ENCODE data around the gene ZNF354C. TPM values are rescaled to one million over a fixed set of nuclear protein-coding genes. Genes with fewer than 3 reads are reported as not detected.

ZNF354C gene
- total RNA-seq, 1 donor from 2014 or later: 6.0 TPM

DNA sequence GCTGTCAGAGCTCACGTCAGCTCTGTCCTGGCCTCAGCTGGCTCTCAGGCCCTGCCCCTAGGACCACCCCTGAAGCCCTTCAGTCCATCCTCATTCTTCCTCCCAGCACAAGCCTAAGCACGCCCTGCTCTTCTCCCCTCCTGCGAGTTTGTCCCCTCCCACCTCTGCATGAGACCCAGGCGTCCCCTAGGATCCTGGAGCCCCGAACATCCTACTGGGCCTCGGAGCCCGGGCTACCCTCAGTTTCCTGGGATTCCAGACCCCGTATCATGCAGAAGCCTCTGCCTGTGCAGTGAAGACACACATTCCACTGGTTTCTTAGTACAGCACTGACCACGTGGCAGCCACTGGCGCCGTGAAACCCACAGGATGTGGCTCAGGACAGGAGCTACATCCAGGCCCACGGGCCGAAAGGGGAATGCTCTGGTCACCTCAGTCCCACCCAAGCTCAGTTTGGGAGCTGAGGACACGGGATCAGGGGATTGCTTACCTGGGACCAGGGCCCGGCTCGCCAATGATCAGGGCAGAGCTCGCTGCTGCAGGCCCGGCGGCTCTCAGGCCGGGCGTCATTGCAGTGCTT is 64.2 kb downstream of the ZNF354C start:
- Mint-ChIP-seq H3K4me3 (ENCODE audit: unreplicated experiment) (no peak overlapping the region), H3K27me3 (ENCODE audit: unreplicated experiment) (peaks cover 12% of the 10 kb centered on the region), H3K27ac (ENCODE audit: unreplicated experiment) (no peak overlapping the region), H3K36me3 (ENCODE audit: low read depth, unreplicated experiment) (peaks cover 15% of the 10 kb centered on the region), H3K9me3 (ENCODE audit: unreplicated experiment) (peaks cover 7% of the 10 kb centered on the region), H3K4me1 (ENCODE audit: unreplicated experiment) (no peaks in the 10 kb centered on the region)
- TF ChIP-seq, protein P1, sequence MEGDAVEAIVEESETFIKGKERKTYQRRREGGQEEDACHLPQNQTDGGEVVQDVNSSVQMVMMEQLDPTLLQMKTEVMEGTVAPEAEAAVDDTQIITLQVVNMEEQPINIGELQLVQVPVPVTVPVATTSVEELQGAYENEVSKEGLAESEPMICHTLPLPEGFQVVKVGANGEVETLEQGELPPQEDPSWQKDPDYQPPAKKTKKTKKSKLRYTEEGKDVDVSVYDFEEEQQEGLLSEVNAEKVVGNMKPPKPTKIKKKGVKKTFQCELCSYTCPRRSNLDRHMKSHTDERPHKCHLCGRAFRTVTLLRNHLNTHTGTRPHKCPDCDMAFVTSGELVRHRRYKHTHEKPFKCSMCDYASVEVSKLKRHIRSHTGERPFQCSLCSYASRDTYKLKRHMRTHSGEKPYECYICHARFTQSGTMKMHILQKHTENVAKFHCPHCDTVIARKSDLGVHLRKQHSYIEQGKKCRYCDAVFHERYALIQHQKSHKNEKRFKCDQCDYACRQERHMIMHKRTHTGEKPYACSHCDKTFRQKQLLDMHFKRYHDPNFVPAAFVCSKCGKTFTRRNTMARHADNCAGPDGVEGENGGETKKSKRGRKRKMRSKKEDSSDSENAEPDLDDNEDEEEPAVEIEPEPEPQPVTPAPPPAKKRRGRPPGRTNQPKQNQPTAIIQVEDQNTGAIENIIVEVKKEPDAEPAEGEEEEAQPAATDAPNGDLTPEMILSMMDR (IDR thresholded peaks at IDR 0.05; ENCODE audit: unreplicated experiment): no peak
- no peak for DNase-seq (ENCODE audit: low spot score)

DNA sequence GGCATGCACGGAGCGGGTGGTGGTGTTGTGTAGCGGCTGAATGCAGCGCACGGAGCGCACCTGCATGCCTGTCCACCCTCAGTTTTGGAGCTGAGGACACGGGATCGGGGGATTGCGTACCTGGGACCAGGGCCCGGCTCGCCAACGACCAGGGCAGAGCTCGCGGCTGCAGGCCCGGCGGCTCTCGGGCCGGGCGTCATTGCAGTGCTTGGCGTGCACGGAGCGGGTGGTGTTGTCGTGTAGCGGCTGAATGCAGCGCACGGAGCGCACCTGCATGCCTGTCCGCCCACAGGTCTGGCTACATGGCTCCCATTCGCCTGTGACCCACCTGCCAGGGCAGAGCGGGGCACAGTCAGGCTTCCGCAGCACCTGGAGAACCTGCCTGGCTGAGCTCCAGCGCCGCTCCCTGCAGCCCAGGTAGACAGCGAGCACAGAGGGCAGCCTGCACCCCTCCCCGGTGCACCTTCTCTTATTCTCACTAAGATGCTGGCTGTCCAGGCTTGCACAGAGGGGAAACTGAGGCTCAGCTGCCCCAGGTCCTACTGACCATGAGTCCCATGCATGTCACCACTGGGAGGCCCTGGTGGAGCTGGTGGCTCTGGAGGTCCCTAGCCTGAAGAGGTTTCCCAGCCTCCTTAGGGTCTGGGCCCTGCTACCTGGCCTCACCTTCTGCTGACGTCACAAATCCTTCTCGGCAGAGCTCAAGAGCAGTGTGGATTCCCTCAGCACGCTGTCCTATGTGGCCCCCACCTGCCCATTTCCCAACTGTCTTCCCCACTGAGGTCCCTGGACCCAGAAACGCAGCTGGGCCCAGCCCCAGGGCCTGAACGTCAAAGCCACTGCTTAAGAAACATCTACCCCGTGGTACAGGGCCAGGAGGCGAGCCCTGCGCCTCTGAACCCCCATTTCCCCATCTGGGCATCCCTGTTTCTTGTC is 64.9 kb downstream of the ZNF354C start:
- Mint-ChIP-seq H3K9me3 (ENCODE audit: unreplicated experiment) (peaks cover 3% of the 10 kb centered on the region), H3K27me3 (ENCODE audit: unreplicated experiment) (peaks cover 9% of the 10 kb centered on the region), H3K36me3 (ENCODE audit: low read depth, unreplicated experiment) (peaks cover 12% of the 10 kb centered on the region), H3K4me1 (ENCODE audit: unreplicated experiment) (no peaks in the 10 kb centered on the region), H3K4me3 (ENCODE audit: unreplicated experiment) (no peak overlapping the region), H3K27ac (ENCODE audit: unreplicated experiment) (no peak overlapping the region)
- DNase-seq (ENCODE audit: low spot score): no peak
- TF ChIP-seq, protein P1 (IDR thresholded peaks at IDR 0.05; ENCODE audit: unreplicated experiment): no peak

DNA sequence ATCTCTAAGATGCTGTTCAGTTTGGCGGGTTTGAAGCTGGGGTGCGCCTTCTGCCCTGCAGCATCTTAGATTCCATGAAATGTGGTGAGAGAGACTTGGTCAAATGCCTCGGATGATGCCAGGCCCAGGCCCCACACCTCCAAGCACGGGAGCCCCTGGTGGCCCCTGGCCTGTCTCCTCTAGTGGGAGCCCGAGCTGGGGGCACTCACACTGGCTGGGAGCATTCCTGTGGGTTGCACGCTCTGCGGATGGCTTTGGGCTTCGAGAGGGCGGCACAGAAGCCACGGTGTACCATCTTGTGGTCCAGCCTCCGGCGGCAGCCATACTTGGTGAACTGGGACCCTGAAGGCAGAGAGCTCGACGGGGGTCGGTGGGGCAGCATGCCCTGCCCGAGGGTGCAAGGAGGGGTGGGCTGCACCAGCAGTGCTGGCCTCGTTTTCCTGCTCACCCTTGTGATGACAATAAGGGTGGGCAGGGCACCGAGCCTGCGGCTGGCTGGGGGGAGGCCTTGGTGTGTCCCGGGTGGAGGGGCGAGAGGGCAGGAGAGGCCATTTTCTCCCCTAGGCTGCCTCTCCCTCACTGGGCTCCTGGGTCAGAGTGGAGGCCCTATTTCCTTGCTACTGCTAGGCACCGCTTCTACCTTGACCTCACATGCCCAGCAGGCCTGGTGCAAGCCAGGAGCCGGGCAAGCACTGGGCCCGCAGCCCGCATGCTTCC is 65.8 kb downstream of the ZNF354C start:
- Mint-ChIP-seq H3K4me3 (ENCODE audit: unreplicated experiment) (no peak overlapping the region), H3K27me3 (ENCODE audit: unreplicated experiment) (peaks cover 10% of the 10 kb centered on the region), H3K36me3 (ENCODE audit: low read depth, unreplicated experiment) (peaks cover 10% of the 10 kb centered on the region), H3K9me3 (ENCODE audit: unreplicated experiment) (no peaks in the 10 kb centered on the region), H3K27ac (ENCODE audit: unreplicated experiment) (no peak overlapping the region), H3K4me1 (ENCODE audit: unreplicated experiment) (no peaks in the 10 kb centered on the region)
- no peak for DNase-seq (ENCODE audit: low spot score)
- TF ChIP-seq, protein P1 (IDR thresholded peaks at IDR 0.05; ENCODE audit: unreplicated experiment): no peak

DNA sequence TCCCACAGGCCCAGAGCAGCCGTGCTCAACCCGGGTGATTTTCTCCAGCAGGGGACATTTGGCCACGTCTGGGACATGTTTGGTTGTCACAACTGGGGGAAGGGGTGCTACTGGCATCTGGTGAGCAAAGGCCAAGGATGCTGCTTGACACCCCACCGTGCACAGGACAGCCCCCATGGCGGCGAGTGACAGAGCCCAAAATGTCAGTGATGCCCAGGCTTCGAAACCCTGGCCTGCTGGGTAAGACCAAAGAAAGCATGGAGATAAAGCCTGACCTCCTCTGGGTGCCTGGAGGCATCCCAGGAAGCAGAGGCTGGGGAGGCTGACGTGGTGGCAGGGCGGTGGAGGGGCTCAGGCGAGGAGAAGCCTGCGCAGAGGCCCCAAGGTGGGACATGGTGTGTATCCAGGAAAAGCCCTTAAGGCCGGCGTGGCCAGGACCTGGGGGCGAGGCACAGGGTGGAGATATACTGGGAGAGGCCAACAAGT is 66.4 kb downstream of the ZNF354C start:
- TF ChIP-seq, protein P1 (IDR thresholded peaks at IDR 0.05; ENCODE audit: unreplicated experiment): no peak
- peaks cover 10% of the 10 kb centered on the region for H3K36me3 Mint-ChIP-seq (ENCODE audit: low read depth, unreplicated experiment)
- H3K9me3 Mint-ChIP-seq (ENCODE audit: unreplicated experiment): no peaks in the 10 kb centered on the region
- H3K27ac Mint-ChIP-seq (ENCODE audit: unreplicated experiment): no peak overlapping the region
- no peak for DNase-seq (ENCODE audit: low spot score)
- H3K4me3 Mint-ChIP-seq (ENCODE audit: unreplicated experiment): no peak overlapping the region
- no peaks in the 10 kb centered on the region for H3K4me1 Mint-ChIP-seq (ENCODE audit: unreplicated experiment)
- H3K27me3 Mint-ChIP-seq (ENCODE audit: unreplicated experiment): peaks cover 10% of the 10 kb centered on the region

All from endothelial cell (in vitro differentiated cells).